K562 (cell line): ENCODE measurements around the gene DISP1. TPM values are rescaled to one million over a fixed set of nuclear protein-coding genes. Genes with fewer than 3 reads are reported as not detected.

Source experiments
- ATAC-seq: fragments of 200-7000 bp; cut with Tn5 transposase; 3 replicates; pipeline ENCODE4 v1.9.1; 2020; ENCODE audit warnings: moderate library complexity
- BruUV-seq: library from RNA; stranded (reverse); fragments of 400-500 nt; replicated peaks from 2 replicates; lab custom pipeline; 2021; lab: Mats Ljungman, UMichigan
- CTCF ChIA-PET: fragments of 300-600 bp; formaldehyde crosslinking; extraction: SDS; loops from one replicate; lab custom pipeline; 2021; ENCODE audit warnings: low intra/inter-chr PET ratio; lab: Yijun Ruan, JAX
- POLR2A ChIA-PET: fragments of 300-600, 350-650 bp; sonication (Branson Sonifier 250); formaldehyde crosslinking; extraction: SDS; loops from one replicate; lab custom pipeline; 2021; ENCODE audit warnings: antibody characterized with exemption, inconsistent platforms; lab: Yijun Ruan, JAX
- DNase-seq, 4 experiments: peaks; one replicate each; pipeline versions ENCODE4 v3.0.0 to v3.0.0-alpha.2; 2011 to 2018; ENCODE audit warnings: low spot score in 3 of 4, mixed read lengths in 3 of 4; ENCODE audit errors: extremely low read depth in 1 of 4
- FAIRE-seq: peaks from 2 replicates; lab custom pipeline; 2011; peaks lifted over from hg19 to GRCh38; lab: Jason Lieb, UNC
- H2AFZ ChIP-seq: 2 replicates; pipeline ENCODE4 v1.6.0; 2011; ENCODE audit warnings: low read depth, low read length, control low read depth, inconsistent platforms
- H3K27ac ChIP-seq: fragments of 200-600 bp; 3 replicates; pipeline ENCODE4 v1.8.0; 2011; ENCODE audit warnings: low read depth, mild to moderate bottlenecking, control low read depth, inconsistent platforms, low read length, moderate library complexity, mixed read lengths; ENCODE audit errors: extremely low read depth
- H3K27me3 ChIP-seq, 2 experiments: fragments of 300-600 bp in 1 of 2; 2 replicates in 1 of 2; 3 replicates in 1 of 2; pipeline versions ENCODE4 v1.6.0 to v1.8.0; 2011; ENCODE audit warnings: inconsistent platforms in 2 of 2, low read length in 2 of 2, mild to moderate bottlenecking in 1 of 2, mixed read lengths in 1 of 2, moderate library complexity in 1 of 2; ENCODE audit not compliant: control insufficient read depth in 2 of 2, insufficient read depth in 2 of 2
- H3K36me3 ChIP-seq: fragments of 300-600 bp; 3 replicates; pipeline ENCODE4 v1.8.0; 2011; ENCODE audit warnings: mild to moderate bottlenecking, low read length, inconsistent platforms; ENCODE audit not compliant: control insufficient read depth, insufficient read depth
- H3K4me1 ChIP-seq, 2 experiments: fragments of 200-600 bp in 1 of 2; replicated peaks in 1 of 2; 2 replicates in 1 of 2; 3 replicates in 1 of 2; pipeline versions ENCODE4 v1.5.1 to v1.8.0; 2011; ENCODE audit warnings: inconsistent platforms in 2 of 2, low read length in 2 of 2, mild to moderate bottlenecking in 1 of 2, mixed read lengths in 1 of 2, moderate library complexity in 1 of 2; ENCODE audit not compliant: control insufficient read depth in 2 of 2, insufficient read depth in 2 of 2
- H3K4me2 ChIP-seq: 2 replicates; pipeline ENCODE4 v1.6.1; 2011; ENCODE audit warnings: low read length, control low read depth, inconsistent platforms, mixed read lengths; ENCODE audit not compliant: insufficient read depth
- H3K4me3 ChIP-seq: fragments of 200-600 bp; sonication (generic), shearing (Covaris generic); 2 replicates; pipeline ENCODE4 v1.5.1; 2016; ENCODE audit warnings: control low read depth, inconsistent platforms
- H3K79me2 ChIP-seq: fragments of 200-600 bp; 3 replicates; pipeline ENCODE4 v1.8.0; 2011; ENCODE audit warnings: low read length, inconsistent platforms; ENCODE audit not compliant: control insufficient read depth, insufficient read depth
- H3K9ac ChIP-seq, 2 experiments: 2 replicates each; pipeline versions ENCODE4 v1.6.0 to v1.6.1; 2011; ENCODE audit warnings: low read depth in 2 of 2, low read length in 2 of 2, control low read depth in 1 of 2, inconsistent platforms in 1 of 2, mild to moderate bottlenecking in 1 of 2, mixed read lengths in 1 of 2; ENCODE audit not compliant: insufficient read depth in 1 of 2
- H3K9me1 ChIP-seq: one replicate; pipeline ENCODE4 v1.6.0; 2011; ENCODE audit warnings: inconsistent platforms, mild to moderate bottlenecking, low read length, moderate library complexity; ENCODE audit not compliant: control insufficient read depth, insufficient read depth
- H3K9me3 ChIP-seq: replicated peaks from 2 replicates; pipeline ENCODE4 v1.5.1; 2011; ENCODE audit warnings: low read depth, low read length, inconsistent platforms; ENCODE audit not compliant: control insufficient read depth, insufficient read depth
- H4K20me1 ChIP-seq: replicated peaks from 2 replicates; pipeline ENCODE4 v1.6.1; 2011; ENCODE audit warnings: low read length, inconsistent platforms, mixed read lengths; ENCODE audit not compliant: control insufficient read depth, insufficient read depth
- BDP1 ChIP-seq: IDR thresholded peaks from 3 replicates; pipeline ENCODE4 v1.6.1; 2011; ENCODE audit not compliant: insufficient read length, insufficient read depth
- CBX2 ChIP-seq: fragments of 200-600 bp; sonication (generic); IDR thresholded peaks from one replicate; pipeline ENCODE4 v1.6.1; 2012; ENCODE audit warnings: mild to moderate bottlenecking, low read length, inconsistent platforms; ENCODE audit not compliant: insufficient read depth, poor library complexity, severe bottlenecking
- CREB1 ChIP-seq, 2 experiments: sonication (generic) in 1 of 2; formaldehyde crosslinking in 1 of 2; IDR thresholded peaks; 2 replicates each; pipeline versions ENCODE4 v1.6.1 to v1.8.0; 2012 to 2022; ENCODE audit warnings: inconsistent platforms in 1 of 2, mild to moderate bottlenecking in 1 of 2, missing genetic modification reagents in 1 of 2, moderate library complexity in 1 of 2
- NBN ChIP-seq: fragments of 450-650 bp; IDR thresholded peaks from 2 replicates; pipeline ENCODE4 v1.6.1; 2016; ENCODE audit warnings: low read depth, mild to moderate bottlenecking
- RBBP5 ChIP-seq: fragments of 200-600 bp; sonication (generic); IDR thresholded peaks from 2 replicates; pipeline ENCODE4 v1.6.1; 2012; ENCODE audit warnings: borderline replicate concordance, mild to moderate bottlenecking, low read length, control low read depth, inconsistent platforms; ENCODE audit not compliant: insufficient read depth, poor library complexity, severe bottlenecking
- SMARCA5 ChIP-seq: fragments of 450-650 bp; IDR thresholded peaks from 2 replicates; pipeline ENCODE4 v1.6.1; 2016
- ZNF212 ChIP-seq: fragments of 450-650 bp; formaldehyde crosslinking; IDR thresholded peaks from 2 replicates; pipeline ENCODE4 v1.4.0; 2020; ENCODE audit warnings: mild to moderate bottlenecking
- ZNF217 ChIP-seq: sonication (generic); formaldehyde crosslinking; IDR thresholded peaks from 2 replicates; pipeline ENCODE4 v1.8.0; 2022; ENCODE audit warnings: mild to moderate bottlenecking, missing genetic modification reagents
- ZNF584 ChIP-seq: fragments of 200-800 bp; sonication (Bioruptor generic); IDR thresholded peaks from 2 replicates; pipeline ENCODE4 v1.6.1; 2016; ENCODE audit warnings: low read depth, mild to moderate bottlenecking, missing genetic modification characterization, missing compliant biosample characterization
- ZNF79 ChIP-seq: fragments of 250-450 bp; sonication (Bioruptor Pico); IDR thresholded peaks from 2 replicates; pipeline ENCODE4 v1.4.0; 2020; ENCODE audit warnings: low read depth, mild to moderate bottlenecking, moderate library complexity
- WGBS: fragments of 100-300 bp; shearing (Covaris generic); methylation state at CpG from one replicate; pipeline ENCODE4 v1.1.6; 2016; ENCODE audit warnings: low coverage, mixed read lengths; ENCODE audit not compliant: insufficient coverage; ENCODE audit errors: missing lambda C conversion rate; 5-methylcytosine and 5-hydroxymethylcytosine counted together
- in situ Hi-C: fragments of 300-500 bp; cut with MboI; formaldehyde crosslinking; loops from 4 replicates; pipeline ENCODE4 v1.15.0; 2018; ENCODE audit warnings: inconsistent platforms, mixed read lengths
- intact Hi-C: fragments of 100-400 bp; cut with micrococcal nuclease; formaldehyde crosslinking; loops from 2 replicates; pipeline ENCODE4 v1.14.2; 2022
- polyA plus RNA-seq, 8 experiments: library from polyadenylated mRNA; depleted of rRNA in 4 of 8; stranded (reverse) in 5 of 8; unstranded in 3 of 8; fragments of >200 nt; fragmentation: Nextera tagmentation in 2 of 8; fragmentation: Illumina TruSeq in 1 of 8; extraction: Ambion mirVana in 2 of 8; extraction: Trizol in 1 of 8; gene quantifications; 2 replicates each; pipeline versions ENCODE4 v1.2.1 to v1.2.3, GENCODE V29; 2011 to 2014; ENCODE audit warnings: inconsistent platforms in 1 of 8, missing spikeins in 1 of 8
- total RNA-seq, 7 experiments: library from RNA; depleted of rRNA in 6 of 7; stranded (reverse); fragments of >200 nt in 6 of 7; fragmentation: Illumina TruSeq in 2 of 7; extraction: Trizol in 2 of 7; gene quantifications; 2 replicates each; pipeline versions ENCODE4 v1.2.1 to v1.2.3, GENCODE V29; 2011 to 2021; ENCODE audit warnings: low replicate concordance in 1 of 7
- TF ChIP-seq, protein P1 (sequence below): fragments of 450-650 bp; IDR thresholded peaks from 2 replicates; pipeline ENCODE4 v1.6.1; 2016; ENCODE audit warnings: low read depth, mild to moderate bottlenecking, moderate library complexity

Gene DISP1
- total and polyA plus RNA-seq, 9 of the 15 experiments (the other 6 are each of a cell fraction or from before 2014, with no cell fraction given) = 0.02 to 0.35 (median 0.04) TPM; not detected in 2

- in situ Hi-C loops = no loop called here
- no peak overlapping the region for H2AFZ ChIP-seq
- WGBS = 0% methylated on average over 4 of the region's 4 CpGs
- no peak overlapping the region for H3K4me2 ChIP-seq
- TF ChIP-seq RBBP5 = no peak
- TF ChIP-seq ZNF217 (CRISPR knock-in tag) = no peak
- TF ChIP-seq NBN = no peak
- TF ChIP-seq ZNF212 (CRISPR knock-in tag) = no peak
- TF ChIP-seq ZNF79 (CRISPR knock-in tag) = no peak
- TF ChIP-seq, protein P1, sequence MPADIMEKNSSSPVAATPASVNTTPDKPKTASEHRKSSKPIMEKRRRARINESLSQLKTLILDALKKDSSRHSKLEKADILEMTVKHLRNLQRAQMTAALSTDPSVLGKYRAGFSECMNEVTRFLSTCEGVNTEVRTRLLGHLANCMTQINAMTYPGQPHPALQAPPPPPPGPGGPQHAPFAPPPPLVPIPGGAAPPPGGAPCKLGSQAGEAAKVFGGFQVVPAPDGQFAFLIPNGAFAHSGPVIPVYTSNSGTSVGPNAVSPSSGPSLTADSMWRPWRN = no peak
- TF ChIP-seq SMARCA5 = no peak
- TF ChIP-seq BDP1 = no peak
- TF ChIP-seq CREB1 (IDR thresholded peaks at IDR 0.05) = no peak
- no peak for TF ChIP-seq CREB1 (CRISPR knock-in tag; IDR thresholded peaks at IDR 0.05)
- TF ChIP-seq CBX2 = no peak
- TF ChIP-seq ZNF584 = no peak
- H3K4me3 ChIP-seq = no peak overlapping the region
- no peaks in the 10 kb centered on the region for H3K36me3 ChIP-seq
- no peak for FAIRE-seq
- no peak overlapping the region for H3K27ac ChIP-seq
- intact Hi-C loops = no loop called here
- no peaks in the 10 kb centered on the region for H3K9me1 ChIP-seq
- POLR2A ChIA-PET = no interaction called here
- no peak for DNase-seq
- H3K9me3 ChIP-seq = no peaks in the 10 kb centered on the region
- H3K4me1 ChIP-seq = no peaks in the 10 kb centered on the region
- CTCF ChIA-PET = no interaction called here
- H4K20me1 ChIP-seq = no peaks in the 10 kb centered on the region
- ATAC-seq = no peak
- no peaks in the 10 kb centered on the region for H3K27me3 ChIP-seq
- BruUV-seq = no TSS peak
- H3K79me2 ChIP-seq = no peaks in the 10 kb centered on the region
- H3K9ac ChIP-seq = no peak overlapping the region
Observed at GRCh38 chr1:222772996-222773379, 41.9 kb upstream of the DISP1 start.
